ENCODE data around the gene DAB2. TPM values are rescaled to one million over a fixed set of nuclear protein-coding genes. Genes with fewer than 3 reads are reported as not detected.

Gene DAB2
- total RNA-seq, 1 donor from 2014 or later = 33.6 TPM

GRCh38 chr5:39420482-39421145, 4.2 kb downstream of the DAB2 start:
- Histone ChIP-seq H3K4me3 (peak overlapping the region; percentile 12 to 80), H3K27ac (peak overlapping the region; percentile 77 to 85), H3K36me3 (peaks cover 0 to 2% of the 10 kb centered on the region in 2 donors), H3K27me3 (no peaks in the 10 kb centered on the region), H3K4me1 (peaks cover 0 to 31% of the 10 kb centered on the region in 2 donors), H3K9me3 (no peaks in the 10 kb centered on the region)
- intact Hi-C loops (cut with DNase I) = loop anchor here (5.0 kb wide), 1 partner anchor 102 kb away; no protein-coding TSS in a partner anchor
- peak; percentile 35 to 92 for DNase-seq (ENCODE audit: low spot score in 2 of 2)
- TF ChIP-seq, protein P1, sequence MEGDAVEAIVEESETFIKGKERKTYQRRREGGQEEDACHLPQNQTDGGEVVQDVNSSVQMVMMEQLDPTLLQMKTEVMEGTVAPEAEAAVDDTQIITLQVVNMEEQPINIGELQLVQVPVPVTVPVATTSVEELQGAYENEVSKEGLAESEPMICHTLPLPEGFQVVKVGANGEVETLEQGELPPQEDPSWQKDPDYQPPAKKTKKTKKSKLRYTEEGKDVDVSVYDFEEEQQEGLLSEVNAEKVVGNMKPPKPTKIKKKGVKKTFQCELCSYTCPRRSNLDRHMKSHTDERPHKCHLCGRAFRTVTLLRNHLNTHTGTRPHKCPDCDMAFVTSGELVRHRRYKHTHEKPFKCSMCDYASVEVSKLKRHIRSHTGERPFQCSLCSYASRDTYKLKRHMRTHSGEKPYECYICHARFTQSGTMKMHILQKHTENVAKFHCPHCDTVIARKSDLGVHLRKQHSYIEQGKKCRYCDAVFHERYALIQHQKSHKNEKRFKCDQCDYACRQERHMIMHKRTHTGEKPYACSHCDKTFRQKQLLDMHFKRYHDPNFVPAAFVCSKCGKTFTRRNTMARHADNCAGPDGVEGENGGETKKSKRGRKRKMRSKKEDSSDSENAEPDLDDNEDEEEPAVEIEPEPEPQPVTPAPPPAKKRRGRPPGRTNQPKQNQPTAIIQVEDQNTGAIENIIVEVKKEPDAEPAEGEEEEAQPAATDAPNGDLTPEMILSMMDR (IDR thresholded peaks at IDR 0.05) = no peak

GRCh38 chr5:39419796-39420195, 5.0 kb downstream of the DAB2 start:
- H3K36me3 ChIP-seq = peaks cover 0 to 2% of the 10 kb centered on the region in 2 donors
- no peaks in the 10 kb centered on the region for H3K27me3 ChIP-seq
- H3K4me1 ChIP-seq = peaks cover 0 to 33% of the 10 kb centered on the region in 2 donors
- H3K9me3 ChIP-seq = no peaks in the 10 kb centered on the region
- peak overlapping the region; percentile 77 to 85 for H3K27ac ChIP-seq
- no peak for DNase-seq (ENCODE audit: low spot score in 2 of 2)
- intact Hi-C loops (cut with DNase I) = loop anchor here (5.0 to 10.0 kb wide), 2 partner anchors 103 to 575 kb away; partner anchors contain the start of gene OSMR
- H3K4me3 ChIP-seq = peak overlapping the region in 1 of 2 donors; percentile 80
- TF ChIP-seq, protein P1 (IDR thresholded peaks at IDR 0.05) = no peak

- intact Hi-C loops (cut with DNase I) = loop anchor here (10.0 kb wide), 1 partner anchor 573 kb away; the partner anchor contains the start of gene OSMR
- no peak for DNase-seq (ENCODE audit: low spot score in 2 of 2)
- Histone ChIP-seq H3K27me3 (no peaks in the 10 kb centered on the region), H3K4me1 (peaks cover 0 to 37% of the 10 kb centered on the region in 2 donors), H3K4me3 (no peak overlapping the region), H3K9me3 (no peaks in the 10 kb centered on the region), H3K36me3 (peaks cover 0 to 2% of the 10 kb centered on the region in 2 donors), H3K27ac (no peak overlapping the region)
- TF ChIP-seq, protein P1 (IDR thresholded peaks at IDR 0.05) = no peak
These were observed 6.8 kb downstream of the DAB2 start for GRCh38 chr5:39417979-39418378.

DNA sequence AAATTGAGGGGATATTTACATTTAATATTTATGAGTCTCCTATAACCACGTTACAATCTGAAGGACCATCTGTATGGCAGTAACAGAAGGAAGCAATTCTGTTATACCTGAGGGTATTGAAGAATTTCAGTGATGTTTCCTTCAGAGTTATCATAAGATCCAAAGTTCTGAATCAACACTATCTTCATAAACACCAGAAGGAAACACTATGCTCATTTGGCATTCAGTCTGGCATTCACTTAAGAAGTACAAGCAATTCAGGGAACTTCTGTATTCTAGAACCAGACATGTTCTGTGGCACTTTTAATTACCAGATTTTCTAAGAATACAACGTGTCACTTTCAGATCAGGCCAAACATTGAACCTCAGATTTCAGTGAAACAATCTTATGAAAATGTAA, 9.6 kb downstream of the DAB2 start:
- no peak overlapping the region for H3K4me3 ChIP-seq
- no peak overlapping the region for H3K27ac ChIP-seq
- intact Hi-C loops (cut with DNase I) = loop anchor here (10.0 kb wide), 1 partner anchor 570 kb away; the partner anchor contains the start of gene OSMR

GRCh38 chr5:39414426-39414825, 10.4 kb downstream of the DAB2 start:
- H3K27ac ChIP-seq = no peak overlapping the region
- no peak overlapping the region for H3K4me3 ChIP-seq
- H3K4me1 ChIP-seq = peaks cover 6 to 35% of the 10 kb centered on the region in 2 donors
- no peak for DNase-seq (ENCODE audit: low spot score in 2 of 2)
- peaks cover 0 to 2% of the 10 kb centered on the region in 2 donors for H3K36me3 ChIP-seq
- intact Hi-C loops (cut with DNase I) = loop anchor here (10.0 kb wide), 1 partner anchor 570 kb away; the partner anchor contains the start of gene OSMR
- TF ChIP-seq, protein P1 (IDR thresholded peaks at IDR 0.05) = no peak
- no peaks in the 10 kb centered on the region for H3K27me3 ChIP-seq
- H3K9me3 ChIP-seq = no peaks in the 10 kb centered on the region

More for the DNA sequence above, 9.6 kb downstream of the DAB2 start:
- no peaks in the 10 kb centered on the region for H3K27me3 ChIP-seq
- TF ChIP-seq, protein P1 (IDR thresholded peaks at IDR 0.05) = no peak
- peaks cover 0 to 2% of the 10 kb centered on the region in 2 donors for H3K36me3 ChIP-seq
- peaks cover 6 to 38% of the 10 kb centered on the region in 2 donors for H3K4me1 ChIP-seq
- DNase-seq (ENCODE audit: low spot score in 2 of 2) = no peak
- no peaks in the 10 kb centered on the region for H3K9me3 ChIP-seq

All from ascending aorta (tissue), 2 donors.